ENCODE measurements around the gene NPIPA5. TPM values are rescaled to one million over a fixed set of nuclear protein-coding genes. Genes with fewer than 3 reads are reported as not detected.

Gene NPIPA5
- total and polyA plus RNA-seq, 2 of the 13 experiments (the other 11 are each of a cell fraction or from before 2014, with no cell fraction given), result 9.7 to 21.5 TPM

GRCh38 chr16:15395631-15396508 lies 17.8 kb upstream of the NPIPA5 start, which contains the start of gene MPV17L (continued):
- TF ChIP-seq, protein P1, sequence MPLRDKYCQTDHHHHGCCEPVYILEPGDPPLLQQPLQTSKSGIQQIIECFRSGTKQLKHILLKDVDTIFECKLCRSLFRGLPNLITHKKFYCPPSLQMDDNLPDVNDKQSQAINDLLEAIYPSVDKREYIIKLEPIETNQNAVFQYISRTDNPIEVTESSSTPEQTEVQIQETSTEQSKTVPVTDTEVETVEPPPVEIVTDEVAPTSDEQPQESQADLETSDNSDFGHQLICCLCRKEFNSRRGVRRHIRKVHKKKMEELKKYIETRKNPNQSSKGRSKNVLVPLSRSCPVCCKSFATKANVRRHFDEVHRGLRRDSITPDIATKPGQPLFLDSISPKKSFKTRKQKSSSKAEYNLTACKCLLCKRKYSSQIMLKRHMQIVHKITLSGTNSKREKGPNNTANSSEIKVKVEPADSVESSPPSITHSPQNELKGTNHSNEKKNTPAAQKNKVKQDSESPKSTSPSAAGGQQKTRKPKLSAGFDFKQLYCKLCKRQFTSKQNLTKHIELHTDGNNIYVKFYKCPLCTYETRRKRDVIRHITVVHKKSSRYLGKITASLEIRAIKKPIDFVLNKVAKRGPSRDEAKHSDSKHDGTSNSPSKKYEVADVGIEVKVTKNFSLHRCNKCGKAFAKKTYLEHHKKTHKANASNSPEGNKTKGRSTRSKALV (CRISPR knock-in tag; IDR thresholded peaks at IDR 0.05), result peak; percentile 66; the same call in 1 of the 2 replicates
- TF ChIP-seq ZNF362 (CRISPR knock-in tag; IDR thresholded peaks at IDR 0.05; ENCODE audit: borderline replicate concordance) (peak; percentile 78; the same call in 1 of the 2 replicates), JUND (CRISPR knock-in tag; IDR thresholded peaks at IDR 0.05) (0 out of 2 replicates have a peak, but pooled peaks have one; percentile 10), HOXA3 (CRISPR knock-in tag; IDR thresholded peaks at IDR 0.05) (peak; percentile 76; the same call in 1 of the 2 replicates), ZNF746 (CRISPR knock-in tag; IDR thresholded peaks at IDR 0.05) (peak; percentile 37; the same call in 1 of the 2 replicates), ZNF460 (CRISPR knock-in tag; IDR thresholded peaks at IDR 0.05; ENCODE audit: borderline replicate concordance) (0 out of 2 replicates have a peak, but pooled peaks have one; percentile 32), NCOA1 (CRISPR knock-in tag; IDR thresholded peaks at IDR 0.05) (peak; percentile 56; the same call in 1 of the 2 replicates), ZNF280D (CRISPR knock-in tag; IDR thresholded peaks at IDR 0.05) (peak; percentile 76), ZNF546 (CRISPR knock-in tag; conservative IDR thresholded peaks at IDR 0.05) (peak; percentile 69; the same call in 1 of the 2 replicates), ZNF276 (CRISPR knock-in tag; IDR thresholded peaks at IDR 0.05; ENCODE audit: low read depth) (peak; percentile 90; the same call in 1 of the 2 replicates), PBX3 (CRISPR knock-in tag; IDR thresholded peaks at IDR 0.05; ENCODE audit: borderline replicate concordance) (0 out of 2 replicates have a peak, but pooled peaks have one; percentile 72), BRD4 (CRISPR knock-in tag; IDR thresholded peaks at IDR 0.05) (peak; percentile 75; the same call in 1 of the 2 replicates)
- TF ChIP-seq, protein P2, sequence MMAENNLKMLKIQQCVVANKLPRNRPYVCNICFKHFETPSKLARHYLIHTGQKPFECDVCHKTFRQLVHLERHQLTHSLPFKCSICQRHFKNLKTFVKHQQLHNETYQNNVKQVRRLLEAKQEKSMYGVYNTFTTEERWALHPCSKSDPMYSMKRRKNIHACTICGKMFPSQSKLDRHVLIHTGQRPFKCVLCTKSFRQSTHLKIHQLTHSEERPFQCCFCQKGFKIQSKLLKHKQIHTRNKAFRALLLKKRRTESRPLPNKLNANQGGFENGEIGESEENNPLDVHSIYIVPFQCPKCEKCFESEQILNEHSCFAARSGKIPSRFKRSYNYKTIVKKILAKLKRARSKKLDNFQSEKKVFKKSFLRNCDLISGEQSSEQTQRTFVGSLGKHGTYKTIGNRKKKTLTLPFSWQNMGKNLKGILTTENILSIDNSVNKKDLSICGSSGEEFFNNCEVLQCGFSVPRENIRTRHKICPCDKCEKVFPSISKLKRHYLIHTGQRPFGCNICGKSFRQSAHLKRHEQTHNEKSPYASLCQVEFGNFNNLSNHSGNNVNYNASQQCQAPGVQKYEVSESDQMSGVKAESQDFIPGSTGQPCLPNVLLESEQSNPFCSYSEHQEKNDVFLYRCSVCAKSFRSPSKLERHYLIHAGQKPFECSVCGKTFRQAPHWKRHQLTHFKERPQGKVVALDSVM (CRISPR knock-in tag; IDR thresholded peaks at IDR 0.05), result peak; percentile 89

All from HepG2 (cell line).